GM12878 (cell line): ENCODE measurements around the gene DPP6. TPM values are rescaled to one million over a fixed set of nuclear protein-coding genes. Genes with fewer than 3 reads are reported as not detected.

Experiments
- BCL11A ChIP-seq: IDR thresholded peaks from 2 replicates; pipeline ENCODE4 v1.6.1; 2011; ENCODE audit warnings: low read depth, low read length
- CBX5 ChIP-seq: sonication (generic); IDR thresholded peaks from 2 replicates; pipeline ENCODE4 v1.6.1; 2016; ENCODE audit warnings: low read depth, moderate library complexity, mild to moderate bottlenecking, inconsistent platforms
- EZH2 ChIP-seq: IDR thresholded peaks from 2 replicates; pipeline ENCODE4 v1.6.1; 2012; ENCODE audit warnings: low read depth, mild to moderate bottlenecking, control low read depth, inconsistent platforms, low read length, borderline replicate concordance; ENCODE audit not compliant: control insufficient read depth
- RFX5 ChIP-seq: IDR thresholded peaks from 2 replicates; pipeline ENCODE4 v1.6.1; 2011; ENCODE audit warnings: low read depth, low read length, improper control_type of control experiment
- SP1 ChIP-seq: IDR thresholded peaks from one replicate; pipeline ENCODE4 v1.6.1; 2011; ENCODE audit warnings: low read depth, low read length
- TCF7 ChIP-seq: IDR thresholded peaks from 2 replicates; pipeline ENCODE4 v1.6.1; 2014; ENCODE audit warnings: antibody characterized with exemption, borderline replicate concordance
- ZBTB4 ChIP-seq: fragments of 450-650 bp; formaldehyde crosslinking; IDR thresholded peaks from 2 replicates; pipeline ENCODE4 v1.4.0; 2022; ENCODE audit warnings: mild to moderate bottlenecking, moderate library complexity
- polyA plus RNA-seq, 11 experiments: library from polyadenylated mRNA; depleted of rRNA in 4 of 11; unstranded in 6 of 11; stranded (reverse) in 5 of 11; fragments of >200 nt; fragmentation: Nextera tagmentation in 4 of 11; fragmentation: Illumina TruSeq in 1 of 11; extraction: Ambion mirVana in 4 of 11; extraction: Trizol in 1 of 11; gene quantifications; 1 replicate in 1 of 11; 2 replicates in 10 of 11; pipeline versions ENCODE4 v1.2.1 to v1.2.3, GENCODE V29; 2011 to 2016; ENCODE audit warnings: inconsistent platforms in 2 of 11, missing spikeins in 2 of 11, low read depth in 1 of 11
- total RNA-seq, 4 experiments: library from RNA; depleted of rRNA in 3 of 4; stranded (reverse); fragments of >200 nt in 3 of 4; fragmentation: Illumina TruSeq in 1 of 4; extraction: Trizol in 1 of 4; gene quantifications; 2 replicates each; pipeline versions ENCODE4 v1.2.1 to v1.2.3, GENCODE V29; 2013 to 2021
- TF ChIP-seq, protein P1 (sequence below): fragments of 450-650 bp; conservative IDR thresholded peaks from 2 replicates; pipeline ENCODE4 v1.6.1; 2017; ENCODE audit warnings: mild to moderate bottlenecking, moderate library complexity
- TF ChIP-seq, protein P2 (sequence below): IDR thresholded peaks from 2 replicates; pipeline ENCODE4 v1.6.1; 2012; ENCODE audit warnings: low read depth, low read length, improper control_type of control experiment

The DPP6 gene
- total and polyA plus RNA-seq, 10 of the 15 experiments (the other 5 are each of a cell fraction or from before 2014, with no cell fraction given) = not detected

- TF ChIP-seq EZH2 (no peak), ZBTB4 (CRISPR knock-in tag) (no peak), TCF7 (no peak), SP1 (no peak), CBX5 (no peak), BCL11A (no peak), RFX5 (no peak)
- TF ChIP-seq, protein P1, sequence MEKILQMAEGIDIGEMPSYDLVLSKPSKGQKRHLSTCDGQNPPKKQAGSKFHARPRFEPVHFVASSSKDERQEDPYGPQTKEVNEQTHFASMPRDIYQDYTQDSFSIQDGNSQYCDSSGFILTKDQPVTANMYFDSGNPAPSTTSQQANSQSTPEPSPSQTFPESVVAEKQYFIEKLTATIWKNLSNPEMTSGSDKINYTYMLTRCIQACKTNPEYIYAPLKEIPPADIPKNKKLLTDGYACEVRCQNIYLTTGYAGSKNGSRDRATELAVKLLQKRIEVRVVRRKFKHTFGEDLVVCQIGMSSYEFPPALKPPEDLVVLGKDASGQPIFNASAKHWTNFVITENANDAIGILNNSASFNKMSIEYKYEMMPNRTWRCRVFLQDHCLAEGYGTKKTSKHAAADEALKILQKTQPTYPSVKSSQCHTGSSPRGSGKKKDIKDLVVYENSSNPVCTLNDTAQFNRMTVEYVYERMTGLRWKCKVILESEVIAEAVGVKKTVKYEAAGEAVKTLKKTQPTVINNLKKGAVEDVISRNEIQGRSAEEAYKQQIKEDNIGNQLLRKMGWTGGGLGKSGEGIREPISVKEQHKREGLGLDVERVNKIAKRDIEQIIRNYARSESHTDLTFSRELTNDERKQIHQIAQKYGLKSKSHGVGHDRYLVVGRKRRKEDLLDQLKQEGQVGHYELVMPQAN = no peak
- TF ChIP-seq, protein P2, sequence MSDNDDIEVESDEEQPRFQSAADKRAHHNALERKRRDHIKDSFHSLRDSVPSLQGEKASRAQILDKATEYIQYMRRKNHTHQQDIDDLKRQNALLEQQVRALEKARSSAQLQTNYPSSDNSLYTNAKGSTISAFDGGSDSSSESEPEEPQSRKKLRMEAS = no peak
Measured at GRCh38 chr7:154854836-154855235, 802.6 kb downstream of the DPP6 start (continued).
